ENCODE results near the gene CSE1L.
"Not testable (repeated sequence)": the region's sequence is repeated elsewhere in the genome, so short reads cannot be mapped to it uniquely, and the experiment has no call there.

CSE1L gene

DNA sequence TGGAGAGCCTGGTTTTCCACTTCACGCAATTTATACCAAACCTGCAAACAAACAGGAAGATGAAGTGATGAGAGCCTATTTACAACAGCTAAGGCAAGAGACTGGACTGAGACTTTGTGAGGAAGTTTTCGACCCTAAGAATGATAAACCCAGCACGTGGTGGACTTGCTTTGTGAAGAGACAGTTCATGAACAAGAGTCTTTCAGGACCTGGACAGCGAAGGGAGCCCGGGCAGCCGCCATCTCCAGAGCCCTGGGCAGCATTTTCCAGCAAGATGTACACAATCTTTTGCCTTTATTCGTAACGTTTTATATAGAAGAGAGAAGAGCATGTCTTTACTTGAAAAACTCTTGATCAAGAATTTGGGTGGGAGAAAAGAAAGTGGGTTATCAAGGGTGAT is 88.7 kb downstream of the CSE1L start:
- DNase-seq: not testable (repeated sequence)

- DNase-seq: no peak
Observed at GRCh38 chr20:49136817-49137571, 90.9 kb downstream of the CSE1L start.

GRCh38 chr20:49138431-49138830 is 92.3 kb downstream of the CSE1L start:
- DNase-seq: no peak

DNA sequence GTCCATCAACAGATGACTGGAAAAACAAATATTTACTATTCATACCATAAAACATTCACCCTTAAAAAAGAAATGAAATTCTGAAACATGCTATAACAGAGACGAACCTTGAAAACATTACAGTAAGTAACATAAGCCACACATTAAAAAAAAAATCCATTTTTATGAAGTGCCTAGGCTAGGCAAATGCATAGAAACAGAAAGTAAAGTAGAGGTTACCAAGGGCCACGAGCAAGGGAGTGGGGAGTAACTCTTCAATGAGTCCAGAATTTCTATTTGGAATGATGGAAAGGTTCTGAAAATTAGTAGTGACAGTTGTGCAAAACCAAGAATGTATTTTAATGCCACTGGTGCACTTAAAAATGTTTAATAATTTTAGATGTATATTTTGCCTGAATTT is 94.3 kb downstream of the CSE1L start:
- no peak for DNase-seq

DNA sequence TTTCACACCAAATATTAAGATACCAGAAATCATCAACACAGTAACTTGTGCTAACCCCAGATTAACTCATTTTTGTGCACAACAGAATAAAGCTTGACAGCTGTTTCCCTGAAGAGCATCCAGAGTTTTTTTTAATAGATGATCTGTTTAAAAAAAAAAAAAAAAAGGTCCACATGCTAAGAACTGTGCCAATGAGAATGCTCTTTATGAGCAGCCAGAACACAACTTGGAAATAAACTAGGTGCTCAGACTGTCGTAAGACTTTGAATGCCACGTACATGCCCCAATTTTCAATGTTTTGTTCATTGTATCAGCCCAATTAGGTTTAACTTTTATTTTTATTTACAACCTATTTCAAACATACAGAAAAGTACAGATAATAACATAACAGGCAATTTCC is 94.7 kb downstream of the CSE1L start:
- DNase-seq: no peak

All from CD4-positive, alpha-beta T cell treated with Interferon gamma for 1 hour (primary cell).